Bronchus fibroblast of lung (primary cell): ENCODE results near the gene PSMA8. TPM values are rescaled to one million over a fixed set of nuclear protein-coding genes. Genes with fewer than 3 reads are reported as not detected.

Experiments
- total RNA-seq: library from RNA; depleted of rRNA; stranded (reverse); fragments of >200 nt; gene quantifications from 2 replicates; pipeline ENCODE4 v1.2.3, GENCODE V29; 2015

Gene PSMA8
- not detected in 2 replicates for total RNA-seq

GRCh38 chr18:26133652-26134051 lies at the start of gene PSMA8:
Gene PSMA8, plus strand, starts transcription at chr18:26133869. Its CDS starts 97 bp downstream, at chr18:26133966.

DNA sequence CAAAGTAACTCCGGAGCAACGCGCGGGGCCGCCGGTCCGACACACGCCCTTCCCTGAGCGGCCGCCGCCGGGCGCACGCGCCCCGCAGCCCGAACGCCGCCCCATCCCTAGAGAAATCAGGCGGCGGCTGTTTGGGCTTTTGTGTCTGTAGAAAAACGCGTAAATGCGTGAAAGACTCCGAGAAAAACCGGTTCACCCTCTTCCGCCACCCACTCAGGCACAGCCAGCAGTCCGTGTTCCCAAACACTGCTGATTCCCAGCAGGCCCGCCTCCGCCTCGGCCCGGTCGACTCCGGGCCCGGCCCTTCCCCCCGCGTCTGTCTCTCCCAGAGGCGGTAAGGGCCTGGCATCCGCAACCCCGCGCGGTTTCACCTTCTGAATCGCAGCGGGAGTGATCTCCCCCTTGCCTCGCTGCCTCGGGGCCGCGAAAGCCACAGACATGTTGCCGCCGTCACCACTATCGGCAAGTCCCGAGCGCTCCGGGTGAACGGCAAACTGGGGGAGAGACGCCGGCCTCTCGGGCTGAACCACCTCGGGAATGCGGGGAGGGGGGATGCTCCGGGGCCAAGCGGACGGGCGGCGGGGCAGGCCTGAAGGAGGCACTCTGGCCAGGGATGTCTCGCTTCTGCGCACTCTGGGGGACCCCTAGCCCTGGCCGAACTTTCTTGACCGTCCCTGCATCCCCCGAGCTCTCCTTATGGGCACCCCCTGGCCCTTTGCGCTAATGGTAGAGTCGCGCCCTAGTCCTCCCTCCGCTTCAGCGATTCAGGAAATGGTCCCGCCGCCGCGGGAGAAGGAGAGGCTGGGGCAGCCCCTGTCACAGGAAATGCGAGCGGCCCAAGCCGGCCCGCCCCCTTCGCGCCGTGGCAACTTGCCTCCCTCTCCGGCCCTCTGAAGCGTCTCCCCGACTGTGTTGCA lies 43.3 kb upstream of the PSMA8 start, which contains the start of gene SS18:
Gene SS18 (minus strand): TSS at position 484 of the 917 bp plus-strand sequence. CDS start 44 bp downstream, at position 440.

DNA sequence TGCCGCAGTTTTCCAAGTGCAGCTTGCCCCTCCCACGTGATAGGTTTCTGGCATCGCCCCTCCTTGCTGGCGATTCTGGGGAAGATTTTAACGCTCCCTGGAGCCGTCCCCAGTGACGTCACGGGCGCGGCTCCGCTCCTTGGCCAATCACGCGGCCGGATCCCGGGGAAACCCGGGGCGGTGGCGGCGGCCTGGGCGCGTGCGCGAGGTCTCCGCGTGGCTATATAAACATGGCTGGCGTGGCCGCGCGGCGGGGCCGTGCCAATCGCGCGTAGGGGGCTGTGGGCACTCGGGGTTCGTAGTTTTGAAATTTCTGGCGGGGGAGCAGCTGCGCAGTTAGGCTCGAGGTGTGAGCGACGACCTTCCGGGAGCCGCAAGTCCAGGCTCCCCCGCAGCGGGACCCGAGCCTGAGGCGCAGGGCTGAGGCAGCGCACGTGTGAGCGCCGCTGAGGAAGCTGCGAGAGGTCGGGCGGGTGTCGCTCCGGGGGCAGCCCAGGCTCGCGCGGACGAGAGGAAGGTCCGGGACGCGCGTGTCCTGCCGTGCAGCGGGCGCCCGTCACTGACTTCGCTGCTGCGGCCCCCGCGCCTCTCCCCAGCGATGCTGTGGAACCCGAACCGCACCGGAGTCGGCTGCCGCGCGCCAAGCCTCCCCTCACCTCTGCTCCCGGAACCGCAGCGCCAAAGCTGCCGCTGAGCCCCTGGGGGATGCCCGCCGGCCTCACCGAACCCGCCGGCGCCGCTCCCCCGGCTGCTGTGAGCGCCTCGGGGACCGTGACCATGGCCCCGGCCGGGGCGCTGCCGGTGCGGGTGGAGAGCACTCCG lies 92.8 kb downstream of the PSMA8 start, which contains the start of gene TAF4B:
Gene TAF4B (plus strand): TSS at position 217 of the 822 bp plus-strand sequence. CDS start 489 bp downstream, at position 706.

Other genes starting within 250 kb of the PSMA8 start
- gene SS18, start 43.3 kb upstream of the PSMA8 start, total RNA-seq, result 73.1 and 129 TPM in 2 replicates
- 2.4 and 2.9 TPM in 2 replicates for gene TAF4B, start 92.6 kb downstream of the PSMA8 start, total RNA-seq